ENCODE measurements around the gene PLXNB1.
"Not testable (repeated sequence)": the region's sequence is repeated elsewhere in the genome, so short reads cannot be mapped to it uniquely, and the experiment has no call there.

Gene PLXNB1

DNA sequence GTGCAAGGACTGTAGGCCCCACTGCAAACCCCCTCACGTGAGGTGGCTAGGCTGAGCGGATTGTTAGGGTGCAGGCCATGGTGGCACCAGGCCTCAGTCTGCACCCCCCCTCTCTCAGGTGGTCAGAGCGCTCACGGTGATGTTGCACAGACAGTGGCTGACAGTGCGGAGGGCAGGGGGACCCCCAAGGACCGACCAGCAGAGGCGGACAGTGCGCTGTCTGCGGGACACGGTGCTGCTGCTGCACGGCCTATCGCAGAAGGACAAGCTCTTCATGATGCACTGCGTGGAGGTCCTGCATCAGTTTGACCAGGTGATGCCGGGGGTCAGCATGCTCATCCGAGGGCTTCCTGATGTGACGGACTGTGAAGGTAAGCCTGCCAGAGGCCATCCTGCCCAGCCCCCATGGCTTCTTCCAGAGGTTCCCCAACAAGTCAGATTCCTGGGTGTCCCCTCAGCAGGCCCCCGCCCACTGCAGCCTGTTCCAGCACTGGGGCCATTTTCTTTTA lies 34.9 kb upstream of the PLXNB1 start:
- DNase-seq, result peak in 2 of 56 donors; percentile 56 to 64

DNA sequence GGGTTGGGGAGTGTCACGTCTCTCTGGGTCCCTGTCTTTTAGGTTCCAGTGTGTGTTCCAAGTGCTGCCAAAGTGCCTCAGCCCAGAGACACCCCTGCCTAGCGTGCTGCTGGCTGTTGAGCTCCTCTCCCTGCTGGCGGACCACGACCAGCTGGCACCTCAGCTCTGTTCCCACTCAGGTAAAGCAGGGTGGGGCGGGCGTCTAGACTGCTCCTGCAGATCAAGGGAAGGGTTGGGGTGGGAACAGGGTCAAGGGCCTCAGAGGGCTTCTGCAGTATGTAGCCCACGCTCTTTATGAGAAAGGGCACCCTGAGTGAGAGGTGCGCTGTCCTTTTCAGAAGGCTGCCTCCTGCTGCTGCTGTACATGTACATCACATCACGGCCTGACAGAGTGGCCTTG lies 33.8 kb upstream of the PLXNB1 start:
- no peak for DNase-seq

DNA sequence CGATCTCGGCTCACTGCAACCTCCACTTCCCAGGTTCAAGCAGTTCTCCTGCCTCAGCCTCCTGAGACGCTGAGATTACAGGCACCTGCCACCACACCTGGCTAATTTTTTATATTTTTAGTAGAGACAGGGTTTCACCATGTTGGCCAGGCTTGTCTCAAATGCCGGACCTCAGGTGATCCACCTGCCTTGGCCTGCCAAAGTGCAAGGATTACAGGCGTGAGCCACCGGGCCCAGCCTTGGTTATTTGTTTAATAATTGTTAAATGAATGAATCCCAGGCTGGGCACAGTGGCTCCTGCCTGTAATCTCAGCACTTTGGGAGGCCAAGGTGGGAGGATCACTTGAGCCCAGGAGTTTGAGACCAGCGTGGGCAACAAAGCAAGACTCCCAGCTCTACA lies 31.9 kb upstream of the PLXNB1 start:
- DNase-seq, result not testable (repeated sequence)

DNA sequence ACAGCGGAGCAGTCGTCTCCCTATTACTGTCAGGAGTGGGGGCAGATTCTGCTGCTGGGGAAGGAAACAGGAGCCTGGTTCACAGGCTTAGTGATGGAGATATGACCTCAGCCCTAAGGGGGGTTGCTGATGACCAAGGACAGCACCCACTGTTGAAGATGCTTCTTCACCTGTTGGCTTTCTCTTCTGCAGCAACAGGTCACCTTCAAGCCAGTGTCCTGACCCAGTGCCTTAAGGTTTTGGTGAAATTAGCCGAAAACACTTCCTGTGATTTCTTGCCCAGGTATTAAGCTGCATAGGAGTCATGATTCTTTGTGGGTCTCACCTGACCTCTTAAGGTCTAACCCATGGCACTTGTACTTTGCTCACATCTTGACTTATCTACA lies 30.6 kb upstream of the PLXNB1 start:
- DNase-seq, result no peak

DNA sequence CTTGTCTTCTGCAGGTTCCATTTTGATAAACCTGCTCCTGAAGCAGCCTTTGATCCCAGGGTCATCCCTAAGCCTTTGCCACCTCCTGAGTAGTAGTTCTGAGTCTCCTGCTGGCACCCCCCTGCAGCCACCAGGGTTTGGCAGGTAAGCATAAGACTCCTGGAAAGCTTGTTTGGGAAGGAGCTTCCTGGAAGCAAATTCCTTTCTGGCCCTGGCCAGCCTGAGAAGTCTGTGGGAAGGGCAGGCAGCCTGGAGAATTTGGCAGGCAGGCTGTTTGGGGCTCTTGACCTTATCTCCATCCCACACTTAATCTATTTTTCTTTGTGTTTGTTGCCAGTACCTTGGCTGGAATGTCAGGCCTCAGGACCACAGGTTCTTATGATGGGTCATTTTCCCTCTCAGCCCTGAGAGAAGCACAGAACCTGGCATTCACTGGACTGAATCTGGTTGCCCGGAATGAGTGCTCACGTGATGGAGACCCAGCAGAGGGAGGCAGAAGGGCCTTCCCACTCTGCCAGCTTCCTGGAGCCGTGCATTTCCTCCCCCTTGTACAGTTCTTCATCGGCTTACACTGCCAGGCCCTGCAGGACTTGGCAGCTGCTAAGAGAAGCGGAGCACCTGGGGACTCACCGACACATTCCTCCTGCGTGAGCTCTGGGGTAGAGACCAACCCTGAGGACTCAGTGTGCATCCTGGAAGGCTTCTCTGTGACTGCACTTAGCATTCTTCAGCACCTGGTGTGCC lies 30.1 kb upstream of the PLXNB1 start:
- DNase-seq, result no peak

DNA sequence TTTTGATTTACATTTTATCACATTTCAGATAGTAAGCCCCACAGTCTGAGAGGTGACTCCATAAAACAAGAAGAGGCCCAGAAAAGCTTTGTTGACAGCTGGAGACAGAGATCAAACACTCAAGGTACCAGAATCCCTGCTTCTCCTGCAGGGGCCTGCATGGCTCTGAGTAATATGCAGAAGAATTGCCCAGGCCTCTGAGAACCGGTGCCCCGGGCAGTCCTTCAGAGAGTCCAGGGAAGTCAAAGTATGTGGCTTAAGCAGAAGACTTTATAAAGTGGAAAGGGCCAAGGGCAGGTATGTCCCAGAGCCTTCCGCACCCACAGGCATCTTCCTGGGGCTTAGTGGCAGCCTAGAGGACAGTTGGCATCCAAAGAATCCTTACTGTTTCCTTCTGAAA lies 29.4 kb upstream of the PLXNB1 start:
- no peak for DNase-seq

DNA sequence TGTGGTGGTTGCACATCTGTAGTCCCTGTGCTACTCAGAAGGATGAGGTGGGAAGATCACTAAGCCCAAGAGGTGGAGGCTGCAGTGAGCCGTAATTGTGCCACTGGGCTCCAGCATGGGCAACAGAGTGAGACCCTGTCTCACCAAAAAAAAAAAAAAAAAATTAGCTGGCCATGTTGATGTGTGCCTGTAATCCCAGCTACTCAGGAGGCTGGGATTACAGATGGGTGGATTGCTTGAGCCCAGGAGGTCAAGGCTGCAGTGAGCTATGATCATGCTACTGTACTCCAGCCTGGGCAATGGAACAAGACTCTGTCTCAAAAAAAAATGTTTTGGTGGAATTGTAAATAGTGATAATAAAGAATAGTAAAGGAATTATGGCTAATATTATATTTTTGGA lies 26.6 kb upstream of the PLXNB1 start:
- DNase-seq, result no peak

DNA sequence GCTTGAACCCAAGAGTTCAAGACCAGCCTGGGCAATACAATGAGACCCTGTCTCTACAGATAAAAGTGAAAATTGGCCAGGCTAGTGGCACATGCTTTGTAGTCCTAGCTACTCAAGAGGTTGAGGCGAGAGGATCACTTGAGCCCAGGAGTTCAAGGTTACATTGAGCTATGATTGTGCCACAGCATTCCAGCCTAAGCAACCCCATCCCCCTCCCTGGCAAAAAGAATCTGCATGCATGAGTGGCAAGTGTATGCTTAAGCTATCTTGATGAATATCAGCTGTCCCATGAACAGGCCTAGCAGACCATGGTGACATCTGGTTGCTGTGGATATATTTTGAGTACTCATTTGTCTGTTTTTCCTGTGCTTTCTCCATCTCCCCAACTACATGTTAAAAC lies 21.4 kb upstream of the PLXNB1 start:
- no peak for DNase-seq

DNA sequence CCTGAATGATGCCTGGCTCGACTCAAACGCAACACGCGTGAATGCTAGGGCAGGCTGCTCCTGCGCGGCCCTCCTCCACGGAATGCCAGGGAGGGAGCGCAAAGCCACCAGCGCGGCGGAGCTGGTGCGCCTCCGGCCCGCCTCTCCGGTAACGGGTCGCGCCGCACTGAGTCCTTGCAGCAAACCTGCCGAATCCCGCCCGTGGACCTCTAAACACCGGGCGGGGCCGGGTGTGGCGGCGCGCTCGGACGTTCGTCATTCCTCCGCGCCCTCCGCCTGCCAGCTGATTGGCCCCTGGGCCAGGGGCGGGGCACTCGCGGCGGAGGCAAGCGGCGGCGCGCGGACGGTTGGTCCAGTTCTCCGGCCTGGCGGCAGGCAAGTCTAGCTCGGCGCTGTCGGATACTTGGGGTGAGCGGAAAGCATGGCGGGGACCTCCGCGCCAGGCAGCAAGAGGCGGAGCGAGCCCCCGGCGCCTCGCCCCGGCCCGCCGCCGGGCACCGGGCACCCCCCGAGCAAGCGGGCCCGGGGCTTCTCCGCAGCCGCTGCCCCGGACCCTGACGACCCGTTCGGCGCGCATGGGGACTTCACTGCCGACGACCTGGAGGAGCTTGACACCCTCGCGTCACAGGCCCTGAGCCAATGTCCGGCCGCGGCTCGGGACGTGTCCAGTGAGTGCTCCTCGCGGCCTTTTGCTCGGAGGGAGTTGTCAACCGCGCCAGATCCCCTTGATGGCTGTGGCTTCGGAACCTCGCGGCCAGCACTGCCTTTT lies 16.7 kb upstream of the PLXNB1 start, which contains the start of gene ATRIP:
Gene ATRIP, plus strand, starts transcription at position 313 of the 769 bp plus-strand sequence. Its CDS starts 109 bp downstream, at position 422.
- peak in 55 of 56 donors; percentile 48 to 92 (median 80) for DNase-seq

DNA sequence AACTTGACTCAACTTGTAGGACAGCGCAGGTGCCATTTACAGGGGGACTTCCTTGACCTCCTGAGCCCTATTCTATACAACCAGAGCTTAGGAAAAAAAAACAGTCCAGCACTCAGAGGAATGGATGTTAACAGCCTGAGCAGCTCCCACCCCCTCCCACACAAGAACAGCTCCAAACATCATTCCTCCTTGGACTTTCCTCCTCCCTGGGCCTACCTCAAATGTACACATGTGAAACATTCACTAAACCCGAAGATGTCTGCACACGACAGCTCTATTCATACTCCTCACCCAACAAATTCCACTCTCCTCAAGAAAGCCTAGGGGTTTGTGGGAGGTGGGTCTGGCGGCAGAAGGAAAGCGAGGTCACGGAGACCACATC lies 16.1 kb upstream of the PLXNB1 start:
- no peak for DNase-seq

DNA sequence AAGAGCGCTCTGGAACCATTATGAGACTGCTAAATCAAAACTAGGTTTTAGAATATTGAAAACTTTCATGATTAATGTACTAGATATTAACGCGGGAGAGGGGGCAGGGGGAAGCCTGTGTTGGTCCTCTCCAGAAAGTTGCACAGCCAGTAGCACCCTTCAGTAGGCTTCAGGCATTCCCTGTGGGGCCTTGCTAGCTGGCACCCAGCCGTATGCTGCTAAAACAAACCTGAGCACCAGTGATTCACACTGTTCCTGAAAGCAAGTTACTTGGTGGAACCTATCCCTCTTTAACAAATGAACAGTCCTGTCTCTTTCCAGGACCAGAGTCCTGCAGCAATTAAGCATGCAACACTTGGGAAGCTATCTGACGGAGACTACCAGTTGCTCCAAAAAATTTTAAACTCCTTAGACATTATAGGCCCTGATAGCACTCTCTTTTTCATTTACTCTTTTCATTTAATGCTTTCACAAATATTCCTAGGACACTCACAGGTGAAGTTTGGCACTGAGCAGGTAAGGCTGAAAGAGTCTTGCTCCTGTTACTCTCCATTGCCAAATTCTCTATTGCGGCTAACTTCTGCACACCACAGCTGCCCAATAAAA lies 15.5 kb upstream of the PLXNB1 start:
- DNase-seq, result no peak

DNA sequence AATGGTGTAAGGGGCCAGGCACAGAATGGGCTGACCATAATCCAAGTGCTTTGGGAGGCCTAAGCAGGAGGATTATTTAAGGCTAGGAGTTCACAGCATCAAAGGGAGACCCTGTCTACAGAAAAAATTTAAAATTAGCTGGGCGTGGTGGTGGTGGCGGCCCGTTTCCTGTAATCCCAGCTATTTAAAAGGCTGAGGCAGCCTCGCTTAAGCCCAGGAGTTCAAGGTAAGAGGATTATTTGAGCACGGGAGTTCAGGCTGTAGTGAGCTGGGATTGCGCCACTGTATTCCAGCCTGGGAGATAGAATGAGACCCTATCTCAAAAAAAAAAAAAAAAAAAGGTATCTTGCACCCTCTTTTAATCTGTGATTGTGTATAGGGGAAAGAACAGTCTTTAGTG lies 12.1 kb upstream of the PLXNB1 start:
- DNase-seq, result no peak

DNA sequence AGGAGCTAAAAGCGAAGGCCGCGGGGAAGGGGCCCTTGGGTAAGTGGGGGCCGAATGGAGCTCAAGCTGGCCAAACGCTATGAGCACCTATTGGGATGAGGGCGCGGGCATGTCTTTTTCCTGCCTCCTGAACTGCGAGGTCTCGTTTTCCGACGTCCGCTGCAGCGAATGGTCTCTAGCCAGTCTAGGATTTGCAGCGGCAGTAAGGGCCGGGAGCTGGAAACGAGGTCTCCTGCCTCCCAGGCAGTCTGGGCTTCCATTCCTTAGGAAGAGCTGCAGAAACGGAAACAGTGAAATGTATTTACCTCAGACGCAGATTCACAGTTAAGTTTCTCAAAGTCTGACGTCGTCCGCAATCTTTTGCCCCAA lies 10.7 kb upstream of the PLXNB1 start:
- no peak for DNase-seq

DNA sequence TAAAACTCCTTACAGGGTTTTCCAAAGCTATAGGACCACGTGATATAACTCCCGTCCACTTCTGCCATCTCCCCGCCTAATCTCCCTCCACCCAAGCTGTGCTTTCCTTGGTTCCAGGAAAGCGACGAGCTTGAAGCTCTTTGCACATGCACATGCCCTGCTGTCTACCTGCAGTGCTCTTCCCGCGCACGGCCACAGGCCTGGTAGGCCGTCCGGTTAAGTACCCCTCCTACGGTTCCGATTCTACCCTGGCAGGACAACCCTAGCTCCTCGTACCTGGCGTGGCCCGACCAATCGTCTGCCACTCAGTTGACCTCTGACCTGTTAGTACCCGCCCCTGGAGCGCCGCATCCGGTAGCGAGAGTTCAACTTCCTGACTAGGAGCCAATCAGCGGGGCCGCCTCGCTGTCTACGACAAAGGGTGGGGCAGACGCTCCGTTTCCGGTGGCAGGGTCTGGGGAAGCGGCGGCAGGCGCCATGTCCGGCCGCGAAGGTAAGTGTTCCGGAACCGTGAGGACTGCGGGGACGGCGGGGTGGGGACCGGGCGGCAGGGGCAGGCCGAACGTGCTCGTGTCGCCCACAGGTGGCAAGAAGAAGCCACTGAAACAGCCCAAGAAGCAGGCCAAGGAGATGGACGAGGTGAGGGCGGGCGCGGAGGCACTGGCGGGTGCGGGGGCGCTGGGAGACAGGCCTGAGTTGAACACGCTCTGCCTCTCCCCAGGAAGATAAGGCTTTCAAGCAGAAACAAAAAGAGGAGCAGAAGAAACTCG lies 10.1 kb upstream of the PLXNB1 start, which contains the start of the genes CCDC51 and TMA7:
Gene CCDC51, minus strand, starts transcription at position 300 of the 770 bp plus-strand sequence. CDS start 4,991 bp downstream, outside the sequence.
Gene TMA7, plus strand, starts transcription at position 438 of the 770 bp plus-strand sequence. Its CDS starts 40 bp downstream, at position 478.
- DNase-seq, result peak; percentile 87 to 99 (median 97)

DNA sequence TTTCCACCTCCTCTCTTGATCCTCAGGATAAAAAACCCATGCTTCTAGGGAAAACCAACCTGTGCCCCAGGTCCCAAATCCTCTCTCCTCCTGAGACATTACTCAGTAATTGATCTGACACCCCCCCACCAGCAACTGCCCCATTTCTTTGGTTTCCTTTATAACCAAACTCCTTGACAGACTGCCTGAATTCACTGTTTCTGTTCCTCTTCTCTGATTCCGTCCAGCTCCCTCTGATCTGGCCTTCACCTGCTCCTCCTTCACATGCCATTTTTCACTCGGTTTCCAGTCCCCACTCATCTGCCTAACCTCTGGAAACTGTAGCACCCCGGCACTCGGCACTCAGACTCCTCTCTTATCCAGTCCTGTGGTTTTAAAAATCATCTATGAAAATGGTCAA lies 7.9 kb upstream of the PLXNB1 start:
- DNase-seq, result no peak

DNA sequence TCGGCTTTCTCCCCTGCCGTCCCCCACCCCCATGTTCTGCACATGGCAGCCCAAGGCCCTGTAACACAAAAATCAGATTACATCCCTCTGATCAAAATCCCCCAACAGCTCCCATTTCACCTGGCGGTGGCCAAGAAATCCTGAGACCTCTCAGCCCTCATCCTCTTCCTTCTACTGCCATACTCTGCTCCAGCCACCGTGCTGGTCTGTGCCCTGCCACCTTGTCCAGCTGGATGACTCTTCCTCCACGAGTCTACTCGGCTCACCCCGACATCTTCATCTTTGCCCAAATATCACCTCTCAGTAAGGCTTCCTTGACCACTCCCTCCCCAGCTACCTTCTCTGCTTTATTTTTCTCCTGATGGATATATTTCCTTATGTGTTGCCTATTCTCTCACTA lies 7.0 kb upstream of the PLXNB1 start:
- DNase-seq, result no peak

DNA sequence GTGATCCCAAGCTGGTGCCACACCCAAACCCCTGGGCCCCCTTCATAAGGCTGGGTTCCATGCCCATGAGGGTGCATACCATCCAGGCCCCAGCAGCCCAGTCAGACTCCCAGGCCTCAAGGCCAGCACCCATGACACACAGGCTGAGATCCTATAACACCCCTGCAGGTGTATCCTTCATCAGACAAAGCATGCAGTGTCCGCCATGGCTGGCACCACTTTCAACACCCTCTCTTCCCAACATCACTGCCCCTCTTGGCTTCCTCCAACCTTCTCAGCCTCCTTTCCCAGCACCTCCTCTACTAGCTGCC lies 6.5 kb upstream of the PLXNB1 start:
- DNase-seq, result no peak

DNA sequence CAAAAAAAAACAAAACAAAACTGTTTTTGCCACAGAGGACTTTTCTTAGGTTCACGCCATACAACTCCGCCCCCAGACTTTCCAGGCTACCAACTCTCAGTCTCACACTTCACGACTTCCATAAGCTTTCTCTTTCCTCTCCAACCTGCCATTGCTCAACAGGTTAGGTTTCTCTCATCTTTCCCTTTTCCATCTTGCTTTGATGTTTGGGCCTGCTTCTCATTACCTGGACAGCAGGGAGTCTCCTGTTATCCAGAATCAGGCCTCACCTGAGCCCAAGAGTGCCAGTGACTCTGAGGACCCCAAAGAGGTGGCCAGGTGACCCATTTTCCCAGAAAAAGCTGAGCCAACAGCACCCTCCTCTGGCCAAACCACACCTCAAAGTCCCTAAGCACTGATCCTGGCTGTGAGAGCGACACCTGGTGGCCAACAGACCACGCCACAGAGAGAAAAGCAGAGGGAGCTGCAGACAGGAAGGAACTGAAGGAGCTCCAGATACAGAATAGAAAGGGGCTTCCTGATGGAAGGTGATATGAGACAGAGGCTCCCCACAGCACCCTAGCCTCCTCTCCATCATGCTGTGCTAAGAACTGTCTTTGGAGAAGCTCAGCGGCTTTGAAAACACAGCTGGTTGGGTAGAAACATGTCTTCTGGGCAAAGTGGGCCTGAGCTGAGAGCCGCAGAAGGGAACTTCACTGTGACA lies 6.0 kb upstream of the PLXNB1 start:
- DNase-seq, result peak; percentile 29 to 94 (median 76)

DNA sequence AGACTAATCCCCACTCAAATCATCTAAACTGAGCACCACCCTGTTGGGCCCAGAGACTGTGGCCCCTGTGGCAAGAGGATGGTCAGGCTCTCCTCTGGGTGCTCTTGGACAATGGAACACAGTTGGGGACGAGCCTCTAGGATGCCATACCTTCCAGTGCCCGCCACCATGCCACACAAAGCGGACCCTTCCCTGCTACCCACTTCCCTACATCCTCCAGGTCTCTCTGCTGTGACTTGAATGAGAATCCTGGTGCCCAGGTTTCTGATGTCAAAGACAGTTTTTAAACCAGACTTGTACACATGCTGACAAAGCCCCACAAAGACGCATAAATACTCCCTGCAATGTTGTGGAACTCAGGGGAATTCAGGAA lies 5.3 kb upstream of the PLXNB1 start:
- DNase-seq, result no peak

DNA sequence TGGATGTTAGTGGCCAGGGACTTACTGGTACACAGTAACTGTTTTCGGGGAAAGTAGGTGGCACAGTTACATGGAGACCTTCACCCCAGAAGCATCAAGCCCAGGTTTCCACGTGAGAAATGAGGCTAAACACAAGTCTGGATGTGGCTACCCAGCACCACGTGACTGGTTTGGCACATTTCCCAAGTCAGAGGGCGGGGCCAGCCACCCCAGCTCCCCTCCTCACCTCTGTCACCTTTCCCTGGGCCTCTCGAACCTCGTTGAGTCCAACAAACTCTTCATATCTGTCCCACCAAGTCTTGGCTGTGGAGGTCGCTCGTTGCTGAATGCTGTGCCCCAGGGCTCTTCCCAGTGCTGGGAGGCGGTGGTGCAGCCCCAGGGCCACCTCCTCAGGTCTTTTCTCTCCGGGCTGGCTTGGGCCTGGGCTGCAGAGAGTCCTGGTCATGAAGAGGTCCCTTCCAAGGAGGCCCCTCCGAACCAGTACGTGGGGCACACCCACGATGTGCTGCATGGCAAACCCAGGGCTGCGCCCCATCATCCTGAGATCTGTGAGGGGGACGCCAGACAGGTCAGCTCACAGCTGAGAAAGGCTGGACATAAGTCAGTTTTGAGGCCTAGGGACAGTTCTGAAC lies 4.8 kb upstream of the PLXNB1 start:
- DNase-seq, result no peak

Measured in amygdala (tissue), 56 donors.